HEK293T (cell line): ENCODE data around the gene PRICKLE4.

ENCODE experiments used
- BHLHE40 ChIP-seq: fragments of 450-650 bp; IDR thresholded peaks from 2 replicates; pipeline ENCODE4 v1.6.1; 2016; ENCODE audit warnings: mild to moderate bottlenecking, moderate library complexity, borderline replicate concordance
- FOXA1 ChIP-seq: fragments of 450-650 bp; IDR thresholded peaks from 2 replicates; pipeline ENCODE4 v1.6.1; 2016; ENCODE audit warnings: mild to moderate bottlenecking
- FOXM1 ChIP-seq: fragments of 450-650 bp; IDR thresholded peaks from 2 replicates; pipeline ENCODE4 v1.6.1; 2017; ENCODE audit warnings: mild to moderate bottlenecking, borderline replicate concordance
- SP1 ChIP-seq: fragments of 450-650 bp; IDR thresholded peaks from 2 replicates; pipeline ENCODE4 v1.6.1; 2017

DNA sequence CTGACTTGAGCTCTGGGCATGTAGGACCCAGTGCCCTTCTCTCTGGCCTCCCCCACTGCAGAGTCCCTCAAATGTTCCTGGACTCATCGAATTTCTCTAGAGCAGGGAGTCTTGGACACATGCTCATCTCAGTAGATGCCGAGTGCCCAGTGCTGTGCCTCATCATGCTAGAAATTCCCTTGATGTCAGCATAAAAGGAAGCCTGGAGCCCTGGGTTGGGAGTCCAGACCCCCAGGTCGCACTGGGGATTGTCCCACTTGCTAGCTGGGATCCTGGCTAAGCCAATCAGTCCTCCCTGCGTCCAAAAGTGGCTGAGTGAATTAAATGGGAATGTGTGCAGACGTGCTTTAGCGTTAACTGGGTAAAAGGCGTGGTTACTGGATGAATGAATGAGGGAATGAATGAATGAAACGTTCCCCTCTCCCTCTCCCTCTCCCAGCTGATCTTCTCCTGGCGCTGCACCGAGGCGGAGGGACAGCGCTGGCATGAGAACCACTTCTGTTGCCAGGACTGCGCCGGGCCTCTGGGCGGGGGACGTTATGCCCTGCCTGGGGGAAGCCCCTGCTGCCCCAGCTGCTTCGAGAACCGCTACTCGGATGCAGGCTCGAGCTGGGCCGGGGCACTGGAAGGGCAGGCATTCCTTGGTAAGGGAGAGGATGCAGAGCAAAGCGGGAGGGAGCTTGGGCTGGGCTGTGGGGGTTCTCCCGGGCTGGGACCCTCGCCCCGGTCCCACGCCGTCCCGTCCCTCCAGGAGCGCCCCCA lies 5.3 kb downstream of the PRICKLE4 start:
- TF ChIP-seq FOXA1 (no peak), SP1 (no peak), BHLHE40 (no peak), FOXM1 (no peak)
